ENCODE data around the gene E2F4. TPM values are rescaled to one million over a fixed set of nuclear protein-coding genes. Genes with fewer than 3 reads are reported as not detected.

Gene E2F4
- total and polyA plus RNA-seq, 7 donors: 40.0 to 85.9 (median 69.8) TPM

DNA sequence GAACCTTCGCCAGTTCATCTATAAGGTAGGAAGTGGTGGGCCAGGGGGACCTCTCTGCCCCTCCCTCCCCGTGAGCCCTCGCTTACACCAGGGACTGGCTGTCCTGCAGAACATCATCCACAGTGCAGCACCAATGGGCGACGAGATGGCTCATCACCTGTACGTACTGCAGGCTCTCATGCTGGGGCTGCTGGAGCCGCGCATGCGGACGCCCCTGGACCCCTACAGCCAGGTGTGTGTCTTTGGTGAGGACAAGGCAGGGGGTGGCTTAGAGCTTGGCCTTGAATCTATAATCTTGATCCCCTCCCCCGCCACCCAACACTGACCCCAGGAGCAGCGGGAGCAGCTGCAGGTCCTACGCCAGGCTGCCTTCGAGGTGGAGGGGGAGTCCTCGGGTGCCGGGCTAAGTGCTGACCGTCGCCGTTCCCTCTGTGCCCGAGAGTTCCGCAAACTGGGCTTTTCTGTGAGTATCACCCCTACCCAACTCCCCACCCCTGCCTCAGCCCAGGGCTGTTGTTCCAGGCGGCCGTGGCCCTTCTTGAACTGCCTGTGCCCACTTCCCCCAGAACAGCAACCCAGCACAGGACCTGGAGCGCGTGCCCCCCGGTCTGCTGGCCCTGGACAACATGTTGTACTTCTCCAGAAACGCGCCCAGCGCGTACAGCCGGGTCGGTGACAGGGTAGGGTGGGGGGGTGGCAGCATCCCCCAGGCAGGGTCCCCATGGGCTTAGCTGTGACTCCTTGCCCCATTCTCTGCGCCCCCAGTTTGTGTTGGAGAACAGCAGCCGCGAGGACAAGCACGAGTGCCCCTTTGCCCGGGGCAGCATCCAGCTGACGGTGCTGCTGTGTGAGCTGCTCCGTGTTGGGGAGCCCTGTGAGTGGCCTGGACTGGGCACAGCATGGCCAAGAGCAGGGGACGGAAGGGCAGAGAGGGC lies 9.7 kb downstream of the E2F4 start:
- WGBS, 2 donors: 94 to 96% methylated on average over 40 of the region's 40 CpGs
- no peaks in the 10 kb centered on the region for H3K27me3 ChIP-seq
- intact Hi-C loops (cut with DNase I): no loop called here
- no peak overlapping the region for H3K4me3 ChIP-seq
- H3K9me3 ChIP-seq: no peaks in the 10 kb centered on the region
- no peak for DNase-seq
- no peak overlapping the region for H3K27ac ChIP-seq
- no peak for TF ChIP-seq EP300 (IDR thresholded peaks at IDR 0.05)
- TF ChIP-seq POLR2A (IDR thresholded peaks at IDR 0.05): no peak
- TF ChIP-seq CTCF (IDR thresholded peaks at IDR 0.05): no peak
- no peak for TF ChIP-seq POLR2AphosphoS5 (IDR thresholded peaks at IDR 0.05)
- peaks cover 9 to 28% (median 22%) of the 10 kb centered on the region in 4 donors for H3K36me3 ChIP-seq
- H3K4me1 ChIP-seq: peaks cover 0 to 11% (median 10%) of the 10 kb centered on the region in 4 donors

- Histone ChIP-seq H3K36me3 (peaks cover 2 to 24% (median 15%) of the 10 kb centered on the region in 4 donors), H3K9me3 (no peaks in the 10 kb centered on the region), H3K27me3 (no peaks in the 10 kb centered on the region), H3K27ac (no peak overlapping the region), H3K4me3 (no peak overlapping the region), H3K4me1 (peaks cover 0 to 11% (median 10%) of the 10 kb centered on the region in 4 donors)
- intact Hi-C loops (cut with DNase I): no loop called here
- no peak for DNase-seq
- WGBS, 2 donors: 94 to 95% methylated on average over 12 of the region's 12 CpGs
- TF ChIP-seq POLR2AphosphoS5 (IDR thresholded peaks at IDR 0.05): no peak
Measured at GRCh38 chr16:67202426-67202825, 10.5 kb downstream of the E2F4 start.

DNA sequence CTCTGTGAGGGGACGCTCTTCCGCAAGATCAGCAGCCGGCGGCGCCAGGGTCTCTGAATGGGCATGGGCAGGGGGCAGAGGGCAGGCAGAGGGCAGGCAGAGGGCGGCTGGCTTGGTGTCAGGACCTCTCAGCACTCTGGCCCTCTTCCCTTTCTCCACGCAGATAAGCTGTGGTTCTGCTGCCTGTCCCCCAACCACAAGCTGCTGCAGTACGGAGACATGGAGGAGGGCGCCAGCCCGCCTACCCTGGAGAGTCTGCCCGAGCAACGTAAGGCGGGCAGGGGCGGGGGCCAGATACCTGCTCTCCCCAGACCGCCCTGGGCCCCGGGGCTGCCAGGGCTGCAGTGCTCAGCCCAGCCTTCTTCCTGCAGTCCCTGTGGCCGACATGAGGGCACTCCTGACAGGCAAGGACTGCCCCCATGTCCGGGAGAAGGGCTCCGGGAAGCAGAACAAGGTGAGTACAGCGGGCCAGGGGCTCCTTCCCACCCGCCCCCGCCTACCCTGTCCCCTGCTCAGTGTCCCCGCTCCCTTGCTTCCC lies 11.1 kb downstream of the E2F4 start:
- peaks cover 0 to 10% (median 9%) of the 10 kb centered on the region in 4 donors for H3K4me1 ChIP-seq
- H3K9me3 ChIP-seq: no peaks in the 10 kb centered on the region
- no peak for DNase-seq
- WGBS, 2 donors: 91 to 95% methylated on average over 23 of the region's 23 CpGs
- TF ChIP-seq EP300 (IDR thresholded peaks at IDR 0.05) (no peak), POLR2AphosphoS5 (IDR thresholded peaks at IDR 0.05) (no peak), POLR2A (IDR thresholded peaks at IDR 0.05) (no peak), CTCF (IDR thresholded peaks at IDR 0.05) (no peak)
- H3K27me3 ChIP-seq: no peaks in the 10 kb centered on the region
- intact Hi-C loops (cut with DNase I): no loop called here
- no peak overlapping the region for H3K4me3 ChIP-seq
- H3K36me3 ChIP-seq: peaks cover 0 to 18% (median 9%) of the 10 kb centered on the region in 4 donors
- H3K27ac ChIP-seq: no peak overlapping the region

- intact Hi-C loops (cut with DNase I): no loop called here
- peaks cover 0 to 14% (median 6%) of the 10 kb centered on the region in 4 donors for H3K36me3 ChIP-seq
- 83 to 86% methylated on average over 4 of the region's 4 CpGs for WGBS, 2 donors
- no peak overlapping the region for H3K4me3 ChIP-seq
- no peaks in the 10 kb centered on the region for H3K27me3 ChIP-seq
- peaks cover 0 to 9% (median 3%) of the 10 kb centered on the region in 4 donors for H3K4me1 ChIP-seq
- no peaks in the 10 kb centered on the region for H3K9me3 ChIP-seq
- no peak for DNase-seq
- TF ChIP-seq POLR2A (IDR thresholded peaks at IDR 0.05): no peak
- TF ChIP-seq EP300 (IDR thresholded peaks at IDR 0.05): no peak
- TF ChIP-seq CTCF (IDR thresholded peaks at IDR 0.05): no peak
- no peak for TF ChIP-seq POLR2AphosphoS5 (IDR thresholded peaks at IDR 0.05)
- H3K27ac ChIP-seq: no peak overlapping the region
Measured at GRCh38 chr16:67204076-67204475, 12.1 kb downstream of the E2F4 start.

GRCh38 chr16:67206129-67206837 lies 14.3 kb downstream of the E2F4 start:
- H3K27me3 ChIP-seq: no peaks in the 10 kb centered on the region
- intact Hi-C loops (cut with DNase I): no loop called here
- no peak overlapping the region for H3K27ac ChIP-seq
- TF ChIP-seq POLR2AphosphoS5 (IDR thresholded peaks at IDR 0.05) (no peak), EP300 (IDR thresholded peaks at IDR 0.05) (no peak), CTCF (IDR thresholded peaks at IDR 0.05) (no peak), POLR2A (IDR thresholded peaks at IDR 0.05) (no peak)
- no peak for DNase-seq
- H3K9me3 ChIP-seq: no peaks in the 10 kb centered on the region
- H3K4me3 ChIP-seq: no peak overlapping the region
- no peaks in the 10 kb centered on the region for H3K4me1 ChIP-seq
- H3K36me3 ChIP-seq: peaks cover 0 to 14% (median 6%) of the 10 kb centered on the region in 4 donors
- WGBS, 2 donors: 88 to 94% methylated on average over 8 of the region's 8 CpGs
